A549 (cell line): ENCODE measurements around the gene FAM163B. TPM values are rescaled to one million over a fixed set of nuclear protein-coding genes. Genes with fewer than 3 reads are reported as not detected.

Source experiments
- ATAC-seq, 2 experiments: fragments of 200-7000 bp in 1 of 2; fragments of >200 bp in 1 of 2; cut with Nextera tagmentation in 1 of 2; cut with Tn5 transposase in 1 of 2; 3 replicates each; pipeline versions ENCODE4 v1.8.0 to v1.9.1; 2018 to 2020; ENCODE audit warnings: mild to moderate bottlenecking in 1 of 2, moderate library complexity in 1 of 2
- CTCF ChIA-PET: fragments of 300-600 bp; sonication (Branson Sonifier 250); formaldehyde crosslinking; extraction: SDS; loops from one replicate; lab custom pipeline; 2021; ENCODE audit warnings: antibody characterized with exemption, inconsistent platforms; lab: Yijun Ruan, JAX
- POLR2A ChIA-PET: fragments of 350-600 bp; formaldehyde crosslinking; extraction: SDS; loops from one replicate; lab custom pipeline; 2021; ENCODE audit warnings: antibody characterized with exemption, inconsistent platforms; lab: Yijun Ruan, JAX
- DNase-seq, 2 experiments: peaks; one replicate each; pipeline versions ENCODE4 v3.0.0 to v3.0.0-alpha.2; 2011 to 2016; ENCODE audit warnings: low read depth in 1 of 2, low spot score in 1 of 2
- FAIRE-seq: peaks from 2 replicates; lab custom pipeline; 2011; peaks lifted over from hg19 to GRCh38; lab: Jason Lieb, UNC
- H3K27ac ChIP-seq, 2 experiments: fragments of >200 bp; sonication (Bioruptor Twin); formaldehyde crosslinking; 3 replicates each; pipeline ENCODE4 v1.5.1; 2016 to 2017
- H3K4me1 ChIP-seq: fragments of >200 bp; sonication (Bioruptor Twin); formaldehyde crosslinking; 3 replicates; pipeline ENCODE4 v1.6.1; 2016
- H3K4me2 ChIP-seq: fragments of >200 bp; sonication (Bioruptor Twin); formaldehyde crosslinking; 3 replicates; pipeline ENCODE4 v1.6.1; 2016
- H3K4me3 ChIP-seq: fragments of >200 bp; sonication (Bioruptor Twin); formaldehyde crosslinking; 3 replicates; pipeline ENCODE4 v1.5.1; 2016
- H3K9me3 ChIP-seq: fragments of >200 bp; sonication (Bioruptor Twin); formaldehyde crosslinking; 3 replicates; pipeline ENCODE4 v1.6.1; 2016
- ATOH8 ChIP-seq: fragments of 250-450 bp; sonication (Bioruptor Pico); IDR thresholded peaks from 2 replicates; pipeline ENCODE4 v1.5.0; 2020; ENCODE audit warnings: low read depth, mild to moderate bottlenecking, moderate library complexity
- BHLHE40 ChIP-seq: IDR thresholded peaks from 2 replicates; pipeline ENCODE4 v1.6.1; 2012; ENCODE audit warnings: low read depth, low read length, inconsistent platforms
- CBX2 ChIP-seq: fragments of 200-600 bp; sonication (generic); IDR thresholded peaks from 2 replicates; pipeline ENCODE4 v1.6.1; 2016; ENCODE audit warnings: low read depth, mild to moderate bottlenecking, borderline replicate concordance
- CBX8 ChIP-seq: fragments of 200-600 bp; sonication (generic); IDR thresholded peaks from 2 replicates; pipeline ENCODE4 v1.6.1; 2016
- CEBPB ChIP-seq, 2 experiments: fragments of >200 bp in 1 of 2; sonication (Bioruptor Twin) in 1 of 2; formaldehyde crosslinking in 1 of 2; IDR thresholded peaks; 2 replicates each; pipeline ENCODE4 v1.6.1; 2012 to 2016
- HDAC2 ChIP-seq: fragments of 200-600 bp; sonication (generic); IDR thresholded peaks from 2 replicates; pipeline ENCODE4 v1.6.1; 2016
- HES2 ChIP-seq: fragments of >200 bp; sonication (Bioruptor Twin); formaldehyde crosslinking; IDR thresholded peaks from 2 replicates; pipeline ENCODE4 v1.6.1; 2016
- JUN ChIP-seq, 2 experiments: fragments of >200 bp; sonication (Bioruptor Twin); formaldehyde crosslinking; IDR thresholded peaks; 2 replicates in 1 of 2; 3 replicates in 1 of 2; pipeline ENCODE4 v1.6.1; 2016 to 2017
- MAFK ChIP-seq: fragments of 450-650 bp; IDR thresholded peaks from 2 replicates; pipeline ENCODE4 v1.6.1; 2014; ENCODE audit not compliant: partially characterized antibody
- NPAS2 ChIP-seq: fragments of 250-450 bp; sonication (Bioruptor Pico); IDR thresholded peaks from 2 replicates; pipeline ENCODE4 v1.8.0; 2022; ENCODE audit warnings: mild to moderate bottlenecking, moderate library complexity, borderline replicate concordance
- RARB ChIP-seq: fragments of 250-450 bp; sonication (Bioruptor Pico); IDR thresholded peaks from 2 replicates; pipeline ENCODE4 v1.8.0; 2021; ENCODE audit warnings: mild to moderate bottlenecking, moderate library complexity
- RCOR1 ChIP-seq: fragments of 150-350 bp; IDR thresholded peaks from 2 replicates; pipeline ENCODE4 v1.6.1; 2014; ENCODE audit warnings: antibody characterized with exemption, low read length, low read depth
- SREBF2 ChIP-seq: fragments of 450-650 bp; IDR thresholded peaks from 2 replicates; pipeline ENCODE4 v1.6.1; 2014; ENCODE audit warnings: mild to moderate bottlenecking, moderate library complexity
- TFCP2L1 ChIP-seq: fragments of 250-450 bp; sonication (Bioruptor Pico); IDR thresholded peaks from 2 replicates; pipeline ENCODE4 v1.5.0; 2021; ENCODE audit warnings: mild to moderate bottlenecking
- USF2 ChIP-seq: fragments of 450-650 bp; IDR thresholded peaks from 2 replicates; pipeline ENCODE4 v1.6.1; 2014; ENCODE audit warnings: antibody characterized with exemption
- WGBS: methylation state at CpG from one replicate; pipeline ENCODE4 v1.1.6; 2017; ENCODE audit errors: missing lambda C conversion rate; 5-methylcytosine and 5-hydroxymethylcytosine counted together
- polyA plus RNA-seq, 4 experiments: library from polyadenylated mRNA; depleted of rRNA in 3 of 4; stranded (reverse); fragments of >200 nt; fragmentation: RNase III in 1 of 4; extraction: RNeasy Plus Mini Kit Qiagen cat#74134 plus additional on column Dnase treatment in 1 of 4; gene quantifications; 2 replicates in 3 of 4; 3 replicates in 1 of 4; pipeline ENCODE4 v1.2.3, GENCODE V29; 2011 to 2017
- TF ChIP-seq, protein P1 (sequence below): IDR thresholded peaks from 2 replicates; pipeline ENCODE4 v1.6.1; 2012
- TF ChIP-seq, protein P2 (sequence below): fragments of 200-600 bp; sonication (generic); IDR thresholded peaks from 2 replicates; pipeline ENCODE4 v1.6.1; 2016; ENCODE audit warnings: antibody characterized with exemption, mild to moderate bottlenecking, moderate library complexity
- TF ChIP-seq, protein P3 (sequence below): IDR thresholded peaks from 2 replicates; pipeline ENCODE4 v1.6.1; 2012; ENCODE audit warnings: low read depth, borderline replicate concordance

FAM163B gene
- polyA plus RNA-seq, 2 of the 4 experiments (the other 2 are of a cell fraction) = not detected

GRCh38 chr9:133552236-133552635 lies 57.0 kb downstream of the FAM163B start:
- POLR2A ChIA-PET = no interaction called here
- H3K4me1 ChIP-seq = no peaks in the 10 kb centered on the region
- no peak for FAIRE-seq
- no peak overlapping the region for H3K4me3 ChIP-seq
- H3K9me3 ChIP-seq = no peaks in the 10 kb centered on the region
- H3K4me2 ChIP-seq = no peak overlapping the region
- no peak overlapping the region for H3K27ac ChIP-seq
- TF ChIP-seq RARB (no peak), HES2 (no peak), RCOR1 (no peak)
- TF ChIP-seq, all 56 proteins: peak for 0
- DNase-seq (no peak), ATAC-seq (no peak)
- CTCF ChIA-PET = no interaction called here
- WGBS = 84% methylated on average over 8 of the region's 8 CpGs

GRCh38 chr9:133551446-133551845 lies 57.7 kb downstream of the FAM163B start:
- ATAC-seq = no peak
- WGBS = 56% methylated on average over 7 of the region's 7 CpGs

DNA sequence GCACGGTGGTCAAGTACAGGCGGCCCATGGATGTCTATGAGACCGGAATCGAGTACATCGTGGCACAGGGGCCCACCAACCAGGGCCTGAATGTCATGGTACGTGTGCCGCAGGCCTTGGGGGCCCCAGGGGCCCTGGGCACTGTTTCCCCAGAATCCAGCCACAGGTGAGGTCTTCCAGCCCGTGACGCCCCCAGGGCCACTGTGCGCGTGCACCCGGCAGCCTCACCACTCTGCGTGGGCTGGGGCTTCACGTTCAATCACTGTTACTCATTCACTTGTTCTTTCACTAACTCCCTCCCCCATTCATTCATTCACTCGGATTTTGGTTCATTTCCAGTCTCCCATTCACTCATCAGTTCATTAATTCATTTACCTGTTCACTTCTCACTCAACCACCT lies 62.1 kb downstream of the FAM163B start:
- H3K9me3 ChIP-seq = no peaks in the 10 kb centered on the region
- CTCF ChIA-PET = interaction anchor here (1.0 kb wide), 1 partner anchor 13 kb away, joined by 3 read pairs; no protein-coding TSS in a partner anchor
- H3K27ac ChIP-seq = no peak overlapping the region
- no peaks in the 10 kb centered on the region for H3K4me1 ChIP-seq
- no peak for ATAC-seq
- DNase-seq = no peak
- FAIRE-seq = no peak
- TF ChIP-seq, protein P1, sequence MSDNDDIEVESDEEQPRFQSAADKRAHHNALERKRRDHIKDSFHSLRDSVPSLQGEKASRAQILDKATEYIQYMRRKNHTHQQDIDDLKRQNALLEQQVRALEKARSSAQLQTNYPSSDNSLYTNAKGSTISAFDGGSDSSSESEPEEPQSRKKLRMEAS = no peak
- no peak for TF ChIP-seq HDAC2
- TF ChIP-seq, protein P2, sequence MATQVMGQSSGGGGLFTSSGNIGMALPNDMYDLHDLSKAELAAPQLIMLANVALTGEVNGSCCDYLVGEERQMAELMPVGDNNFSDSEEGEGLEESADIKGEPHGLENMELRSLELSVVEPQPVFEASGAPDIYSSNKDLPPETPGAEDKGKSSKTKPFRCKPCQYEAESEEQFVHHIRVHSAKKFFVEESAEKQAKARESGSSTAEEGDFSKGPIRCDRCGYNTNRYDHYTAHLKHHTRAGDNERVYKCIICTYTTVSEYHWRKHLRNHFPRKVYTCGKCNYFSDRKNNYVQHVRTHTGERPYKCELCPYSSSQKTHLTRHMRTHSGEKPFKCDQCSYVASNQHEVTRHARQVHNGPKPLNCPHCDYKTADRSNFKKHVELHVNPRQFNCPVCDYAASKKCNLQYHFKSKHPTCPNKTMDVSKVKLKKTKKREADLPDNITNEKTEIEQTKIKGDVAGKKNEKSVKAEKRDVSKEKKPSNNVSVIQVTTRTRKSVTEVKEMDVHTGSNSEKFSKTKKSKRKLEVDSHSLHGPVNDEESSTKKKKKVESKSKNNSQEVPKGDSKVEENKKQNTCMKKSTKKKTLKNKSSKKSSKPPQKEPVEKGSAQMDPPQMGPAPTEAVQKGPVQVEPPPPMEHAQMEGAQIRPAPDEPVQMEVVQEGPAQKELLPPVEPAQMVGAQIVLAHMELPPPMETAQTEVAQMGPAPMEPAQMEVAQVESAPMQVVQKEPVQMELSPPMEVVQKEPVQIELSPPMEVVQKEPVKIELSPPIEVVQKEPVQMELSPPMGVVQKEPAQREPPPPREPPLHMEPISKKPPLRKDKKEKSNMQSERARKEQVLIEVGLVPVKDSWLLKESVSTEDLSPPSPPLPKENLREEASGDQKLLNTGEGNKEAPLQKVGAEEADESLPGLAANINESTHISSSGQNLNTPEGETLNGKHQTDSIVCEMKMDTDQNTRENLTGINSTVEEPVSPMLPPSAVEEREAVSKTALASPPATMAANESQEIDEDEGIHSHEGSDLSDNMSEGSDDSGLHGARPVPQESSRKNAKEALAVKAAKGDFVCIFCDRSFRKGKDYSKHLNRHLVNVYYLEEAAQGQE = no peak
- no peak for TF ChIP-seq CBX8
- no peak for TF ChIP-seq CEBPB (IDR thresholded peaks at IDR 0.05)
- no peak for TF ChIP-seq CBX2
- no peak for TF ChIP-seq JUN (IDR thresholded peaks at IDR 0.05)
- WGBS = 59% methylated on average over 15 of the region's 15 CpGs
- POLR2A ChIA-PET = no interaction called here
- H3K4me3 ChIP-seq = no peak overlapping the region
- no peak overlapping the region for H3K4me2 ChIP-seq

More at GRCh38 chr9:133551446-133551845, 57.7 kb downstream of the FAM163B start:
- POLR2A ChIA-PET = no interaction called here
- CTCF ChIA-PET = interaction anchor here (1.5 kb wide), 1 partner anchor 191 kb away, joined by 4 read pairs; no protein-coding TSS in a partner anchor
- no peaks in the 10 kb centered on the region for H3K9me3 ChIP-seq
- no peak overlapping the region for H3K4me2 ChIP-seq
- no peak overlapping the region for H3K27ac ChIP-seq
- TF ChIP-seq SREBF2 = no peak
- no peak for TF ChIP-seq CBX2
- TF ChIP-seq, protein P3, sequence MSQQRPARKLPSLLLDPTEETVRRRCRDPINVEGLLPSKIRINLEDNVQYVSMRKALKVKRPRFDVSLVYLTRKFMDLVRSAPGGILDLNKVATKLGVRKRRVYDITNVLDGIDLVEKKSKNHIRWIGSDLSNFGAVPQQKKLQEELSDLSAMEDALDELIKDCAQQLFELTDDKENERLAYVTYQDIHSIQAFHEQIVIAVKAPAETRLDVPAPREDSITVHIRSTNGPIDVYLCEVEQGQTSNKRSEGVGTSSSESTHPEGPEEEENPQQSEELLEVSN = no peak
- no peak for TF ChIP-seq TFCP2L1 (CRISPR knock-in tag)
- no peak for TF ChIP-seq ATOH8 (CRISPR knock-in tag)
- no peak for TF ChIP-seq BHLHE40
- TF ChIP-seq, protein P1 = no peak
- no peak for TF ChIP-seq NPAS2 (CRISPR knock-in tag)
- TF ChIP-seq MAFK = no peak
- TF ChIP-seq USF2 = no peak
- FAIRE-seq (no peak), DNase-seq (no peak)
- no peak overlapping the region for H3K4me3 ChIP-seq
- H3K4me1 ChIP-seq = no peaks in the 10 kb centered on the region
